Lung (tissue), 12 donors: ENCODE measurements around the gene ALG3. TPM values are rescaled to one million over a fixed set of nuclear protein-coding genes. Genes with fewer than 3 reads are reported as not detected.
"Not testable (repeated sequence)": the region's sequence is repeated elsewhere in the genome, so short reads cannot be mapped to it uniquely, and the experiment has no call there.

ENCODE experiments used
- ATAC-seq: fragments of 200-7000 bp; cut with Tn5 transposase; one replicate; pipeline ENCODE4 v1.9.1; 2020; ENCODE audit warnings: moderate number of reproducible peaks; ENCODE audit not compliant: insufficient read depth, low FRiP score
- DNase-seq, 3 donors: peaks; one replicate each; pipeline ENCODE4 v3.0.0-alpha.2; 2013 to 2017
- H3K27ac ChIP-seq, 2 donors: one replicate each; pipeline ENCODE4 v1.5.1; 2013; ENCODE audit warnings: mild to moderate bottlenecking in 2 of 2, moderate library complexity in 2 of 2, control low read depth in 1 of 2, inconsistent platforms in 1 of 2, low read depth in 1 of 2, low read length in 1 of 2
- H3K27me3 ChIP-seq, 3 donors: one replicate each; pipeline ENCODE4 v1.5.1; 2013; ENCODE audit warnings: low read length in 2 of 3; ENCODE audit not compliant: control insufficient read depth in 3 of 3, insufficient read depth in 3 of 3
- H3K36me3 ChIP-seq, 4 donors: one replicate each; pipeline ENCODE4 v1.5.1; 2013; ENCODE audit warnings: low read length in 4 of 4, mild to moderate bottlenecking in 1 of 4, moderate library complexity in 1 of 4; ENCODE audit not compliant: control insufficient read depth in 4 of 4, insufficient read depth in 4 of 4
- H3K4me1 ChIP-seq, 5 donors: one replicate each; pipeline ENCODE4 v1.5.1; 2013; ENCODE audit warnings: low read length in 5 of 5, mild to moderate bottlenecking in 2 of 5, moderate library complexity in 1 of 5; ENCODE audit not compliant: control insufficient read depth in 5 of 5, insufficient read depth in 5 of 5
- H3K4me3 ChIP-seq: one replicate; pipeline ENCODE4 v1.5.1; 2013; ENCODE audit warnings: mild to moderate bottlenecking, control low read depth, moderate library complexity
- H3K9ac ChIP-seq, 2 donors: one replicate each; pipeline ENCODE4 v1.5.1; 2013; ENCODE audit warnings: low read length in 2 of 2, control low read depth in 1 of 2; ENCODE audit not compliant: insufficient read depth in 1 of 2
- H3K9me3 ChIP-seq, 4 donors: one replicate each; pipeline ENCODE4 v1.5.1; 2013; ENCODE audit warnings: low read length in 3 of 4, mild to moderate bottlenecking in 1 of 4, moderate library complexity in 1 of 4; ENCODE audit not compliant: control insufficient read depth in 4 of 4, insufficient read depth in 3 of 4
- CTCF ChIP-seq: IDR thresholded peaks from 2 replicates; pipeline ENCODE4 v1.5.1; 2012; ENCODE audit warnings: mild to moderate bottlenecking; ENCODE audit errors: control extremely low read depth, extremely low read depth
- WGBS, 2 donors: extraction: QIAGEN DNeasy Blood & Tissue Kit; methylation state at CpG; one replicate each; pipeline ENCODE4 v1.1.7; 2013; 5-methylcytosine and 5-hydroxymethylcytosine counted together
- polyA plus RNA-seq, 2 donors: library from polyadenylated mRNA; stranded (reverse); fragments of 200-250 nt; gene quantifications; one replicate each; pipeline ENCODE4 v1.2.1, GENCODE V29; 2013
- total RNA-seq, 2 donors: library from RNA; depleted of rRNA in 1 of 2; stranded (reverse); fragments of >200 nt in 1 of 2; gene quantifications; one replicate each; pipeline ENCODE4 v1.2.1, GENCODE V29; 2014 to 2021
- donor health status: control.
- donor health status: control.
- donor health status: Bipolar disorder and iron deficiency.
- donor health status: healthy.
- donor health status: DM: yes; HTN: yes; CAD: no.

The ALG3 gene
- total and polyA plus RNA-seq, 4 donors, result 24.7 to 68.0 (median 43.5) TPM

GRCh38 chr3:184272269-184272668 lies 23.5 kb upstream of the ALG3 start:
- WGBS, 2 donors, result 15 to 32% methylated on average over 1 of the region's 1 CpG
- peaks cover 0 to 9% (median 0%) of the 10 kb centered on the region in 4 donors for H3K9me3 ChIP-seq
- no peak overlapping the region for H3K4me3 ChIP-seq
- H3K4me1 ChIP-seq, result no peaks in the 10 kb centered on the region
- ATAC-seq, result no peak
- no peak for TF ChIP-seq CTCF
- DNase-seq, result no peak
- H3K36me3 ChIP-seq, result no peaks in the 10 kb centered on the region
- no peak overlapping the region for H3K9ac ChIP-seq
- no peak overlapping the region for H3K27ac ChIP-seq
- H3K27me3 ChIP-seq, result peaks cover 0 to 32% (median 24%) of the 10 kb centered on the region in 3 donors

GRCh38 chr3:184267249-184267648 lies 18.5 kb upstream of the ALG3 start:
- H3K4me3 ChIP-seq, H3K36me3 ChIP-seq, H3K9ac ChIP-seq, ATAC-seq, DNase-seq, H3K27ac ChIP-seq, H3K4me1 ChIP-seq, H3K9me3 ChIP-seq: not testable (repeated sequence)
- peaks cover 0 to 26% (median 17%) of the 10 kb centered on the region in 3 donors for H3K27me3 ChIP-seq
- WGBS, 2 donors, result 81 to 91% methylated on average over 1 of the region's 1 CpG

DNA sequence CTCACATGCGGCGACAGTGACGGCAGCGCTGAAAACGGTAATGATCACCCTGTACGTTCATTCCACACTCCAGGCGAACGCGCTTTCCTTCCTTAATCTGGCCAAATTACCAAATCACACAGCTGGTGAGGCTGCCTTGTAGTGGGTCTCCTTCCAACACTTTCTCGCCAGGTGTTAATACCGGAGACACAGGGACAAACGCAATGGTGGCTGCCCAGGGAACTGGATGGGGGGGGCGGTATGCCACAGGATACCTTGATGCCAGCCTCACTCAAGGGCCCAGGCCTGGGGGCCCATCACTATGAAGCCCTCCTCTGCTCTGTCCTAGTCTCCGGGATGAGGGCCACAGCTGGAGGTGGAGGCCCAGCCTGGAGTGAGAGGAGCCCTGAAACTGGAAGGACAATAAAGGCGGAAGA lies 14.0 kb upstream of the ALG3 start:
- TF ChIP-seq CTCF, result no peak
- Histone ChIP-seq H3K27ac (no peak overlapping the region), H3K4me3 (no peak overlapping the region), H3K9me3 (no peaks in the 10 kb centered on the region), H3K36me3 (peaks cover 0 to 4% (median 0%) of the 10 kb centered on the region in 4 donors), H3K4me1 (peaks cover 0 to 28% (median 5%) of the 10 kb centered on the region in 5 donors), H3K27me3 (peaks cover 0 to 48% (median 31%) of the 10 kb centered on the region in 3 donors), H3K9ac (no peak overlapping the region)
- no peak for DNase-seq
- WGBS, 2 donors, result 12 to 16% methylated on average over 15 of the region's 15 CpGs
- no peak for ATAC-seq

GRCh38 chr3:184261854-184262763 lies 13.3 kb upstream of the ALG3 start:
- peaks cover 0 to 28% (median 5%) of the 10 kb centered on the region in 5 donors for H3K4me1 ChIP-seq
- ATAC-seq (no peak), DNase-seq (peak in 2 of 3 donors; percentile 7 to 22)
- no peak overlapping the region for H3K9ac ChIP-seq
- WGBS, 2 donors, result 2% methylated on average over 65 to 66 of the region's 66 CpGs
- TF ChIP-seq CTCF, result no peak
- no peaks in the 10 kb centered on the region for H3K9me3 ChIP-seq
- H3K4me3 ChIP-seq, result peak overlapping the region; percentile 40
- H3K36me3 ChIP-seq, result peaks cover 0 to 4% (median 0%) of the 10 kb centered on the region in 4 donors
- peaks cover 0 to 48% (median 31%) of the 10 kb centered on the region in 3 donors for H3K27me3 ChIP-seq
- no peak overlapping the region for H3K27ac ChIP-seq
